HepG2 (cell line): ENCODE results near the gene GPC6. TPM values are rescaled to one million over a fixed set of nuclear protein-coding genes. Genes with fewer than 3 reads are reported as not detected.

ENCODE experiments used
- ATAC-seq: fragments of 200-7000 bp; cut with Tn5 transposase; 3 replicates; pipeline ENCODE4 v1.9.1; 2020; ENCODE audit warnings: mild to moderate bottlenecking, moderate library complexity
- BruUV-seq: library from RNA; stranded (reverse); fragments of 400-500 nt; replicated peaks from 2 replicates; lab custom pipeline; 2021; lab: Mats Ljungman, UMichigan
- CTCF ChIA-PET: fragments of 300-600 bp; formaldehyde crosslinking; extraction: SDS; loops from one replicate; lab custom pipeline; 2021; ENCODE audit warnings: low total read pairs, inconsistent platforms, low intra/inter-chr PET ratio; lab: Yijun Ruan, JAX
- POLR2A ChIA-PET: fragments of 350-600 bp; sonication (Branson Sonifier 250); formaldehyde crosslinking; loops from one replicate; lab custom pipeline; 2020; ENCODE audit warnings: antibody characterized with exemption, inconsistent platforms; lab: Yijun Ruan, JAX
- DNase-seq: peaks from one replicate; pipeline ENCODE4 v3.0.0-alpha.2; 2015; ENCODE audit warnings: low spot score
- FAIRE-seq: peaks from 3 replicates; lab custom pipeline; 2011; peaks lifted over from hg19 to GRCh38; lab: Jason Lieb, UNC
- H2AFZ ChIP-seq: one replicate; pipeline ENCODE4 v1.6.1; 2011; ENCODE audit warnings: low read length, inconsistent platforms
- H3K27ac ChIP-seq: fragments of 300-600 bp; 3 replicates; pipeline ENCODE4 v1.8.0; 2011; ENCODE audit warnings: mixed run types, mild to moderate bottlenecking, mixed read lengths, low read length, inconsistent platforms; ENCODE audit not compliant: insufficient read depth; ENCODE audit errors: extremely low read length
- H3K27me3 ChIP-seq, 2 experiments: fragments of 200-600 bp in 1 of 2; 2 replicates in 1 of 2; 3 replicates in 1 of 2; pipeline versions ENCODE4 v1.6.0 to v1.8.0; 2011; ENCODE audit warnings: low read length in 2 of 2, mild to moderate bottlenecking in 2 of 2, moderate library complexity in 2 of 2, inconsistent platforms in 1 of 2; ENCODE audit not compliant: insufficient read depth in 2 of 2, control insufficient read depth in 1 of 2
- H3K36me3 ChIP-seq, 2 experiments: fragments of 200-600 bp in 1 of 2; replicated peaks in 1 of 2; 2 replicates in 1 of 2; 3 replicates in 1 of 2; pipeline versions ENCODE4 v1.5.1 to v1.8.0; 2011; ENCODE audit warnings: low read length in 2 of 2, inconsistent platforms in 1 of 2; ENCODE audit not compliant: insufficient read depth in 2 of 2, control insufficient read depth in 1 of 2
- H3K4me1 ChIP-seq: 2 replicates; pipeline ENCODE4 v1.5.1; 2012; ENCODE audit warnings: low read length, inconsistent platforms; ENCODE audit not compliant: insufficient read depth
- H3K4me2 ChIP-seq: 2 replicates; pipeline ENCODE4 v1.6.0; 2011; ENCODE audit warnings: low read depth, low read length, inconsistent platforms
- H3K4me3 ChIP-seq, 3 experiments: fragments of 200-600 bp in 1 of 3; sonication (generic), shearing (Covaris generic) in 1 of 3; replicated peaks in 1 of 3; 2 replicates each; pipeline ENCODE4 v1.5.1; 2011 to 2016; ENCODE audit warnings: low read length in 3 of 3, inconsistent platforms in 2 of 3, low read depth in 2 of 3, mild to moderate bottlenecking in 2 of 3, control low read depth in 1 of 3, mixed read lengths in 1 of 3; ENCODE audit not compliant: insufficient read depth in 1 of 3
- H3K79me2 ChIP-seq: one replicate; pipeline ENCODE4 v1.6.1; 2011; ENCODE audit warnings: low read length, inconsistent platforms; ENCODE audit not compliant: insufficient read depth
- H3K9ac ChIP-seq: 2 replicates; pipeline ENCODE4 v1.6.0; 2011; ENCODE audit warnings: mild to moderate bottlenecking, low read depth, low read length, inconsistent platforms; ENCODE audit not compliant: insufficient read depth
- H3K9me3 ChIP-seq: 2 replicates; pipeline ENCODE4 v1.5.1; 2012; ENCODE audit warnings: mild to moderate bottlenecking, low read length
- H4K20me1 ChIP-seq: 2 replicates; pipeline ENCODE4 v1.6.0; 2011; ENCODE audit warnings: inconsistent platforms, mild to moderate bottlenecking, low read length, moderate library complexity; ENCODE audit not compliant: insufficient read depth
- GATAD1 ChIP-seq: IDR thresholded peaks from 2 replicates; pipeline ENCODE4 v1.6.1; 2016; ENCODE audit warnings: missing genetic modification reagents, missing compliant biosample characterization
- PRDM4 ChIP-seq: sonication (generic); formaldehyde crosslinking; IDR thresholded peaks from 2 replicates; pipeline ENCODE4 v1.9.0; 2021; ENCODE audit warnings: missing genetic modification reagents, borderline replicate concordance
- SETDB1 ChIP-seq: sonication (generic); formaldehyde crosslinking; IDR thresholded peaks from 2 replicates; pipeline ENCODE4 v1.5.1; 2020; ENCODE audit warnings: missing genetic modification reagents, mild to moderate bottlenecking, borderline replicate concordance
- SMARCE1 ChIP-seq: fragments of 450-650 bp; IDR thresholded peaks from 2 replicates; pipeline ENCODE4 v1.6.1; 2017; ENCODE audit warnings: borderline replicate concordance
- USF2 ChIP-seq, 2 experiments: sonication (generic) in 1 of 2; formaldehyde crosslinking in 1 of 2; IDR thresholded peaks; 2 replicates each; pipeline versions ENCODE4 v1.5.1 to v1.6.1; 2011 to 2020; ENCODE audit warnings: borderline replicate concordance in 1 of 2, low read depth in 1 of 2, low read length in 1 of 2, mild to moderate bottlenecking in 1 of 2, missing genetic modification reagents in 1 of 2, moderate library complexity in 1 of 2
- ZFP82 ChIP-seq: sonication (generic); formaldehyde crosslinking; IDR thresholded peaks from 2 replicates; pipeline ENCODE4 v1.5.1; 2020; ENCODE audit warnings: mild to moderate bottlenecking, missing genetic modification reagents, borderline replicate concordance
- ZMYM4 ChIP-seq: sonication (generic); formaldehyde crosslinking; IDR thresholded peaks from 2 replicates; pipeline ENCODE4 v1.8.1; 2023; ENCODE audit warnings: mild to moderate bottlenecking, missing genetic modification reagents
- ZNF644 ChIP-seq: IDR thresholded peaks from 2 replicates; pipeline ENCODE4 v1.6.1; 2016; ENCODE audit warnings: low read depth
- ZNF75D ChIP-seq: sonication (generic); formaldehyde crosslinking; IDR thresholded peaks from 2 replicates; pipeline ENCODE4 v1.8.1; 2023; ENCODE audit warnings: missing genetic modification reagents, mild to moderate bottlenecking, borderline replicate concordance
- ZSCAN20 ChIP-seq: sonication (generic); formaldehyde crosslinking; IDR thresholded peaks from 2 replicates; pipeline ENCODE4 v1.4.0; 2020; ENCODE audit warnings: missing genetic modification reagents, mild to moderate bottlenecking, borderline replicate concordance
- WGBS: methylation state at CpG from one replicate; pipeline ENCODE4 v1.1.6; 2017; ENCODE audit warnings: low lambda C conversion rate; 5-methylcytosine and 5-hydroxymethylcytosine counted together
- in situ Hi-C: cut with HindIII; loops from 2 replicates; pipeline ENCODE4 v1.10.0; 2017; ENCODE audit warnings: low pct_unique_long_range_greater_than_20kb; ENCODE audit not compliant: extremely low pct_ligation_motif_present
- intact Hi-C: fragments of 100-400 bp; cut with micrococcal nuclease; formaldehyde crosslinking; loops from one replicate; pipeline ENCODE4 v1.10.0; 2022; ENCODE audit not compliant: unreplicated experiment
- polyA plus RNA-seq, 8 experiments: library from polyadenylated mRNA; depleted of rRNA in 3 of 8; stranded (reverse) in 7 of 8; unstranded in 1 of 8; fragments of >200 nt; fragmentation: Illumina TruSeq in 4 of 8; extraction: Trizol in 4 of 8; gene quantifications; 2 replicates each; pipeline versions ENCODE4 v1.2.1 to v1.2.3, GENCODE V29; 2011 to 2016; ENCODE audit warnings: low read depth in 4 of 8, missing spikeins in 1 of 8, mixed read lengths in 1 of 8; ENCODE audit not compliant: insufficient read depth in 1 of 8
- total RNA-seq, 5 experiments: library from RNA; depleted of rRNA; stranded (reverse); fragments of >200 nt; fragmentation: Illumina TruSeq; extraction: Trizol; gene quantifications; 2 replicates each; pipeline ENCODE4 v1.2.3, GENCODE V29; 2016; ENCODE audit warnings: low read depth in 1 of 5

The GPC6 gene
- total and polyA plus RNA-seq, 2 of the 13 experiments (the other 11 are each of a cell fraction or from before 2014, with no cell fraction given), result 24.5 to 33.9 TPM

- TF ChIP-seq PRDM4 (no peak), ZFP82 (CRISPR knock-in tag) (no peak), ZNF75D (no peak), GATAD1 (CRISPR knock-in tag) (no peak), ZSCAN20 (CRISPR knock-in tag) (no peak)
These were observed 927.0 kb downstream of the GPC6 start (continued) for GRCh38 chr13:94153586-94153985.

- intact Hi-C loops, result no loop called here
- no peaks in the 10 kb centered on the region for H4K20me1 ChIP-seq
- no peak overlapping the region for H2AFZ ChIP-seq
- no peak overlapping the region for H3K4me3 ChIP-seq
- no peaks in the 10 kb centered on the region; a peak in 1 of 5 replicates for H3K36me3 ChIP-seq
- DNase-seq (peak; percentile 11), FAIRE-seq (peak; percentile 63)
- ChIA-PET CTCF (no interaction called here), POLR2A (no interaction called here)
- H3K79me2 ChIP-seq, result no peaks in the 10 kb centered on the region
- no TSS peak for BruUV-seq
- H3K9ac ChIP-seq, result no peak overlapping the region
- no peaks in the 10 kb centered on the region for H3K9me3 ChIP-seq
- no peak overlapping the region for H3K4me2 ChIP-seq
- no peak overlapping the region for H3K27ac ChIP-seq
- no peaks in the 10 kb centered on the region for H3K27me3 ChIP-seq
- peaks cover 6% of the 10 kb centered on the region; the same call in 1 of the 2 replicates for H3K4me1 ChIP-seq
- TF ChIP-seq USF2 (IDR thresholded peaks at IDR 0.05; ENCODE audit: low read depth, low read length), result 0 out of 2 replicates have a peak, but pooled peaks have one; percentile 8
- TF ChIP-seq USF2 (CRISPR knock-in tag; IDR thresholded peaks at IDR 0.05; ENCODE audit: borderline replicate concordance), result no peak
- 0 out of 2 replicates have a peak, but pooled peaks have one; percentile 18 for TF ChIP-seq ZNF644 (CRISPR knock-in tag)
- no peak for TF ChIP-seq SETDB1 (CRISPR knock-in tag)
- no peak for TF ChIP-seq SMARCE1
- peak; percentile 69 for TF ChIP-seq ZMYM4 (CRISPR knock-in tag)
- TF ChIP-seq, all 625 proteins: peak for 3
- in situ Hi-C loops, result no loop called here
- 72% methylated on average over 2 of the region's 2 CpGs for WGBS
- ATAC-seq, result peak; percentile 72
These were observed 927.8 kb downstream of the GPC6 start for GRCh38 chr13:94154367-94154766.
